LNCAP (cell line): ENCODE measurements around the gene FLRT1.

ENCODE experiments used
- CTCF ChIP-seq: fragments of 450-650 bp; IDR thresholded peaks from 2 replicates; pipeline ENCODE4 v1.5.1; 2017; ENCODE audit warnings: mild to moderate bottlenecking

FLRT1 gene, protein sequence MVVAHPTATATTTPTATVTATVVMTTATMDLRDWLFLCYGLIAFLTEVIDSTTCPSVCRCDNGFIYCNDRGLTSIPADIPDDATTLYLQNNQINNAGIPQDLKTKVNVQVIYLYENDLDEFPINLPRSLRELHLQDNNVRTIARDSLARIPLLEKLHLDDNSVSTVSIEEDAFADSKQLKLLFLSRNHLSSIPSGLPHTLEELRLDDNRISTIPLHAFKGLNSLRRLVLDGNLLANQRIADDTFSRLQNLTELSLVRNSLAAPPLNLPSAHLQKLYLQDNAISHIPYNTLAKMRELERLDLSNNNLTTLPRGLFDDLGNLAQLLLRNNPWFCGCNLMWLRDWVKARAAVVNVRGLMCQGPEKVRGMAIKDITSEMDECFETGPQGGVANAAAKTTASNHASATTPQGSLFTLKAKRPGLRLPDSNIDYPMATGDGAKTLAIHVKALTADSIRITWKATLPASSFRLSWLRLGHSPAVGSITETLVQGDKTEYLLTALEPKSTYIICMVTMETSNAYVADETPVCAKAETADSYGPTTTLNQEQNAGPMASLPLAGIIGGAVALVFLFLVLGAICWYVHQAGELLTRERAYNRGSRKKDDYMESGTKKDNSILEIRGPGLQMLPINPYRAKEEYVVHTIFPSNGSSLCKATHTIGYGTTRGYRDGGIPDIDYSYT

DNA sequence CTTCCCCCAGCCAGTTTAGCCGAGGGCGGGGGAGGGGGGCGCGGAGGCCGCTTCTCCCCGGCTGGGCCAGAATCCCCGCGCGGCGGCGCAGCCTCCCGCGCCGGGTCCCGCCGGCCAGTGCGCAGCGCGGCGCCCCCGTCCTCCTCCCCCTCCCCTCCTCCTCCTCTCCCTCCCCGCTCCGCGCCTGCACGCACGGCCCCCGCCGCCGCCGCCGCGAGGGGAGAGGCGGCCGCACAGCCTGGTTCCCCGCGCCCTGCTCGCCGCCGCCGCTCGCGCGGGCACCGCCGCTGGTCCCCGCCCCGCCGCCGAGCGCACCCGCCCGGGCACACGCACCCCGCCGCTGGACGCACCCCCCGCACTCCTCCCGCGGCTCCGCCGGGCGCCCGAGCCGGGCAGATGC, at the start of gene FLRT1:
TSS of gene FLRT1 (plus strand) at position 356 of the 400 bp plus-strand sequence. CDS start 80,337 bp downstream, outside the sequence.
- no peak for TF ChIP-seq CTCF

DNA sequence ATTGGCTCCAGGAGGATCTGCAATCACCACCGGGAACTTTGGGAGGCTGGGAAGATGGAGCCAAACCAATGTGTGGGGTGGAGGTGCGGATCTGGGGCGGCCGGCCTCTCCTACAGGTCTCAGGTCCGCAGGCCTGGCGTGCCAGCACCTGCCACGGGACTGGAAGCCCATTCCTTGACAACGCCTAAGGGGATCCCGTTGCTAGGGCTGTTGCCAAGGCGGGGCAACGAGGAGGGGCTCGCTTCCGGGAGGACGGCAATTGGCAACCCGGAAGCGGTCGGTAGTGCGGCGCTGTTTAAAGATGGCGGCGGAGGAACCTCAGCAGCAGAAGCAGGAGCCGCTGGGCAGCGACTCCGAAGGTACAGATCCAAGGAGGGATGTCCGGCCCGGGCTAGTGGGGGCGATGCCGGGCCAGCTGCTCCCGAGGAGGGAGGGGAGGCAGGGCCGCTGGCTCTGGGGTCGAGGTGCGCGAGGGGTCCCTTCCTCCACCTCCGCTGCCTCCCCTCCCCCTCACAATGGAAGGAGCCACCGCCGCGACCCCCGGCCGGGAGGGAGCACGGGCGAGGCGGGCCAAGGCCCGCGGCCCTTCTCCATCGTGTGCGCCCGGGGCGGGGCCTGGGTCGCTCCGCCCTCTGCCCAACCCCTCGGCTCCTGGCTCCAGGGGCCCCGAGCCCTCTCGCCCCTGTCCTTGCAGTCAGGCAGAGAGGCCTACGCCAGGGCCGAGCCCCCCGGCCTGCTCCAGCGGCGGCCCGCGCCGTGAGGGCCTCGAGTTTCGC, 49.4 kb upstream of the FLRT1 start, which contains the start of gene OTUB1:
TSS of gene OTUB1 (plus strand) at position 283 of the 776 bp plus-strand sequence. CDS start at position 302, 19 bp downstream.
- TF ChIP-seq CTCF: no peak

GRCh38 chr11:63986932-63987513, 48.7 kb upstream of the FLRT1 start:
- no peak for TF ChIP-seq CTCF

GRCh38 chr11:63991558-63991957, 44.2 kb upstream of the FLRT1 start:
- no peak for TF ChIP-seq CTCF

DNA sequence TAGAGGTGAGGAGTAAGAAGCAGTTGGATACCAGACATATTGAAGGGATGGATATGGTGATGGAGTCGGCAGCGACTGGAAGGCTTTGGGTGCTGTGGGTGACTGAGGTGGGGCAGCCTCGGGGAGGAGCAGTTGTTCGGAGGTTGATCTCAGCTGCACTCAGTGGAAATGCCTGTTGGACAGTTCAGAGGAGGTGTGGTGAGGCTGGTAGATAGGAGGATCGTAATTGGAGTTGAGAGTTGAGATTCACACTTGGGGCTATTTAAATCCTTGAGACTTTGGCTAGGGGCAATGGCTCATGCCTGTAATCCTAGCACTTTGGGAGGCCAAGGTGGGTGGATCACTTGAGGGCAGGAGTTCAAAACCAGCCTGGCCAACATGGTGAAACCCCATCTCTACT, 42.6 kb upstream of the FLRT1 start:
- TF ChIP-seq CTCF: no peak

DNA sequence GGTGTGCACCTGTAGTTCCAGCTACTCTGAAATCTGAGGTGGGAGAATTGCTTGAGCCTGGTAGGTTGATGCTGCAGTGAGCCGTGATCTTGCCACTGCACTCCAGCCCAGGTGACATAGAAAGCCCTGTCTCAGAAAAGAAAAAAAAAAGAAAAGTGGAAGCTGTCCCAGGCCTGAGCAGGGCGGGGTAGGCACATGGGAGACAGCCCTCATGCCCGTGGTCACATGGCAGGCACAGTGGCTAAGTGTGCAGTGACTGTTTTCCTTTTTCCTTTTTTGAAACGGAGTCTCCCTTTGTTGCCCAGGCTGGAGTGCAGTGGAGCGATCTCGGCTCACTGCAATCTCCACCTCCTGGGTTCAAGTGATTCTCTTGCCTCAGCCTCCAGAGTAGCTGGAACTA, 41.7 kb upstream of the FLRT1 start:
- TF ChIP-seq CTCF: no peak

DNA sequence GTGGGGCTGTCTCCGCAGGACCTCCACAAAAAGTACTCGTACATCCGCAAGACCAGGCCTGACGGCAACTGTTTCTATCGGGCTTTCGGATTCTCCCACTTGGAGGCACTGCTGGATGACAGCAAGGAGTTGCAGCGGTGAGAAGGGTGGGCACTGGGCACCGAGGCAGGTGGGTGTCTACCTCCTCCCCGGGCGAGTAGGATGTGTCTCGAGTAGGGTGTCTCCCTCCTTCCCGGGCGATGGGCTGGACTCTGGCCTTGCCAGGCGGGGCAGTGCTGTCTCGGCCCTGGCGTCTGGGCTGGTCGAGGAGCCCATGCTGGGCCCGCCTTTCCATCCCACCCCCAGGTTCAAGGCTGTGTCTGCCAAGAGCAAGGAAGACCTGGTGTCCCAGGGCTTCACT, 39.2 kb upstream of the FLRT1 start:
- TF ChIP-seq CTCF: no peak
